Limb (tissue), 2 donors: Measurements from ENCODE around the gene SERPINB10.

Experiments used
- DNase-seq, 2 donors: peaks; one replicate each; pipeline ENCODE4 v3.0.0-alpha.2; 2016; ENCODE audit errors: extremely low spot score in 2 of 2

The SERPINB10 gene

GRCh38 chr18:63980896-63981460, 73.2 kb downstream of the SERPINB10 start:
- no peak for DNase-seq

- DNase-seq = no peak
Observed at GRCh38 chr18:63981719-63982118, 74.0 kb downstream of the SERPINB10 start.

- DNase-seq = no peak
Observed at GRCh38 chr18:63982361-63982760, 74.6 kb downstream of the SERPINB10 start.
